Sigmoid colon (tissue), 7 donors: ENCODE results near the gene C11orf16. TPM values are rescaled to one million over a fixed set of nuclear protein-coding genes. Genes with fewer than 3 reads are reported as not detected.
"Not testable (repeated sequence)": the region's sequence is repeated elsewhere in the genome, so short reads cannot be mapped to it uniquely, and the experiment has no call there.

Source experiments
- DNase-seq: peaks from one replicate; pipeline ENCODE4 v3.0.0-alpha.2; 2019
- H3K27ac ChIP-seq, 4 donors: fragments of 200-600 bp; sonication (generic); one replicate each; pipeline ENCODE4 v1.5.1; 2016 to 2019; ENCODE audit warnings: mild to moderate bottlenecking in 1 of 4
- H3K27me3 ChIP-seq, 3 donors: fragments of 200-600 bp; sonication (generic); one replicate each; pipeline ENCODE4 v1.5.1; 2019; ENCODE audit warnings: mild to moderate bottlenecking in 1 of 3
- H3K36me3 ChIP-seq, 4 donors: fragments of 200-600 bp; sonication (generic); one replicate each; pipeline ENCODE4 v1.5.1; 2016 to 2019
- H3K4me1 ChIP-seq, 4 donors: fragments of 200-600 bp; sonication (generic); one replicate each; pipeline ENCODE4 v1.5.1; 2017 to 2019
- H3K4me3 ChIP-seq, 4 donors: fragments of 200-600 bp; sonication (generic); one replicate each; pipeline ENCODE4 v1.5.1; 2017 to 2019; ENCODE audit warnings: mild to moderate bottlenecking in 2 of 4, moderate library complexity in 1 of 4
- H3K9me3 ChIP-seq, 4 donors: fragments of 200-600 bp in 3 of 4; sonication (generic) in 3 of 4; one replicate each; pipeline versions ENCODE4 v1.5.1 to v1.6.1; 2013 to 2019
- CTCF ChIP-seq, 4 experiments: fragments of 450-650 bp in 3 of 4; fragments of 200-600 bp in 1 of 4; IDR thresholded peaks; one replicate each; pipeline ENCODE4 v1.5.1; 2016 to 2019; ENCODE audit warnings: antibody characterized with exemption in 4 of 4, mild to moderate bottlenecking in 3 of 4, moderate library complexity in 2 of 4
- EP300 ChIP-seq, 4 donors: sonication (generic); formaldehyde crosslinking; IDR thresholded peaks; one replicate each; pipeline ENCODE4 v1.6.1; 2017; ENCODE audit warnings: antibody characterized with exemption in 4 of 4
- POLR2A ChIP-seq, 2 donors: fragments of 450-650 bp; IDR thresholded peaks; one replicate each; pipeline ENCODE4 v1.6.1; 2016; ENCODE audit warnings: antibody characterized with exemption in 2 of 2, mild to moderate bottlenecking in 2 of 2, moderate library complexity in 2 of 2
- POLR2AphosphoS5 ChIP-seq, 4 donors: sonication (generic); formaldehyde crosslinking; IDR thresholded peaks; one replicate each; pipeline ENCODE4 v1.6.1; 2017; ENCODE audit warnings: antibody characterized with exemption in 4 of 4
- WGBS, 2 donors: extraction: QIAGEN DNeasy Blood & Tissue Kit; methylation state at CpG; one replicate each; pipeline ENCODE4 v1.1.7; 2013; 5-methylcytosine and 5-hydroxymethylcytosine counted together
- intact Hi-C: fragments of 100-400 bp; cut with DNase I; formaldehyde crosslinking; loops from one replicate; pipeline ENCODE4 v1.15.1; 2023
- polyA plus RNA-seq, 3 donors: library from polyadenylated mRNA; stranded (reverse); fragments of 200-250 nt; gene quantifications; one replicate each; pipeline ENCODE4 v1.2.3, GENCODE V29; 2013
- total RNA-seq, 4 donors: library from RNA; depleted of rRNA; stranded (reverse); fragments of >200 nt; gene quantifications; one replicate each; pipeline ENCODE4 v1.1.0, GENCODE V29; 2016
- donor health status: healthy with polysubstance abuse.
- donor health status: Bipolar disorder and iron deficiency.
- donor health status: healthy.

Gene C11orf16
- total and polyA plus RNA-seq, 7 donors: not detected

GRCh38 chr11:8905528-8906165, 27.1 kb downstream of the C11orf16 start:
- Histone ChIP-seq H3K36me3 (no peaks in the 10 kb centered on the region), H3K9me3 (no peaks in the 10 kb centered on the region), H3K4me3 (no peak overlapping the region), H3K4me1 (peaks cover 0 to 10% (median 7%) of the 10 kb centered on the region in 4 donors), H3K27ac (no peak overlapping the region), H3K27me3 (no peaks in the 10 kb centered on the region)
- intact Hi-C loops: no loop called here
- 90 to 94% methylated on average over 5 of the region's 5 CpGs for WGBS, 2 donors
- no peak for DNase-seq
- TF ChIP-seq POLR2AphosphoS5 (IDR thresholded peaks at IDR 0.05) (no peak), POLR2A (IDR thresholded peaks at IDR 0.05) (no peak), EP300 (IDR thresholded peaks at IDR 0.05) (no peak), CTCF (IDR thresholded peaks at IDR 0.05) (no peak)

- intact Hi-C loops: no loop called here
- peaks cover 0 to 9% (median 5%) of the 10 kb centered on the region in 4 donors for H3K9me3 ChIP-seq
- no peak for TF ChIP-seq POLR2AphosphoS5 (IDR thresholded peaks at IDR 0.05)
- no peak for TF ChIP-seq CTCF (IDR thresholded peaks at IDR 0.05)
- no peak for TF ChIP-seq POLR2A (IDR thresholded peaks at IDR 0.05)
- no peak for TF ChIP-seq EP300 (IDR thresholded peaks at IDR 0.05)
- DNase-seq: no peak
- no peaks in the 10 kb centered on the region for H3K27me3 ChIP-seq
- H3K27ac ChIP-seq: no peak overlapping the region
- no peaks in the 10 kb centered on the region for H3K36me3 ChIP-seq
- no peaks in the 10 kb centered on the region for H3K4me1 ChIP-seq
- H3K4me3 ChIP-seq: no peak overlapping the region
Observed at GRCh38 chr11:8899119-8899753, 33.5 kb downstream of the C11orf16 start.

GRCh38 chr11:8891185-8891584, 41.6 kb downstream of the C11orf16 start:
- H3K9me3 ChIP-seq: not testable (repeated sequence)

GRCh38 chr11:8886322-8886721, 46.4 kb downstream of the C11orf16 start:
- no peak for DNase-seq
- no peaks in the 10 kb centered on the region for H3K27me3 ChIP-seq
- H3K27ac ChIP-seq: no peak overlapping the region
- TF ChIP-seq CTCF (IDR thresholded peaks at IDR 0.05): no peak
- TF ChIP-seq POLR2A (IDR thresholded peaks at IDR 0.05): no peak
- no peak for TF ChIP-seq POLR2AphosphoS5 (IDR thresholded peaks at IDR 0.05)
- no peak for TF ChIP-seq EP300 (IDR thresholded peaks at IDR 0.05)
- no peak overlapping the region for H3K4me3 ChIP-seq
- WGBS, 2 donors: 60 to 79% methylated on average over 2 of the region's 2 CpGs
- H3K9me3 ChIP-seq: no peaks in the 10 kb centered on the region
- no peaks in the 10 kb centered on the region for H3K36me3 ChIP-seq
- intact Hi-C loops: no loop called here
- H3K4me1 ChIP-seq: no peaks in the 10 kb centered on the region

More at GRCh38 chr11:8891185-8891584, 41.6 kb downstream of the C11orf16 start:
- H3K4me3 ChIP-seq, intact Hi-C loops, H3K36me3 ChIP-seq, DNase-seq, H3K27ac ChIP-seq, H3K4me1 ChIP-seq, H3K27me3 ChIP-seq: not testable (repeated sequence)
- 89 to 97% methylated on average over 2 of the region's 2 CpGs for WGBS, 2 donors

GRCh38 chr11:8881585-8881984, 51.2 kb downstream of the C11orf16 start:
- WGBS, 2 donors: 90 to 91% methylated on average over 7 of the region's 7 CpGs
- DNase-seq, H3K9me3 ChIP-seq, intact Hi-C loops, H3K27ac ChIP-seq, H3K36me3 ChIP-seq, H3K4me3 ChIP-seq, H3K4me1 ChIP-seq, H3K27me3 ChIP-seq: not testable (repeated sequence)

- Histone ChIP-seq H3K4me1 (peaks cover 0 to 11% (median 5%) of the 10 kb centered on the region in 4 donors), H3K4me3 (no peak overlapping the region), H3K27me3 (no peaks in the 10 kb centered on the region), H3K27ac (no peak overlapping the region), H3K36me3 (no peaks in the 10 kb centered on the region), H3K9me3 (no peaks in the 10 kb centered on the region)
- 87 to 91% methylated on average over 2 of the region's 2 CpGs for whole genome bisulfite sequencing, 2 donors
- TF ChIP-seq POLR2AphosphoS5 (IDR thresholded peaks at IDR 0.05): no peak
- no peak for TF ChIP-seq POLR2A (IDR thresholded peaks at IDR 0.05)
- TF ChIP-seq EP300 (IDR thresholded peaks at IDR 0.05): no peak
- no peak for TF ChIP-seq CTCF (IDR thresholded peaks at IDR 0.05)
- intact Hi-C loops: no loop called here
- DNase-seq: no peak
Observed at GRCh38 chr11:8878771-8879170, 54.0 kb downstream of the C11orf16 start.
